A549 (cell line): Measurements from ENCODE around the gene PISD. TPM values are rescaled to one million over a fixed set of nuclear protein-coding genes. Genes with fewer than 3 reads are reported as not detected.
"Not testable (repeated sequence)": the region's sequence is repeated elsewhere in the genome, so short reads cannot be mapped to it uniquely, and the experiment has no call there.

Source experiments
- ATAC-seq, 2 experiments: fragments of 200-7000 bp in 1 of 2; fragments of >200 bp in 1 of 2; cut with Nextera tagmentation in 1 of 2; cut with Tn5 transposase in 1 of 2; 3 replicates each; pipeline versions ENCODE4 v1.8.0 to v1.9.1; 2018 to 2020; ENCODE audit warnings: mild to moderate bottlenecking in 1 of 2, moderate library complexity in 1 of 2
- CTCF ChIA-PET: fragments of 300-600 bp; sonication (Branson Sonifier 250); formaldehyde crosslinking; extraction: SDS; loops from one replicate; lab custom pipeline; 2021; ENCODE audit warnings: antibody characterized with exemption, inconsistent platforms; lab: Yijun Ruan, JAX
- POLR2A ChIA-PET: fragments of 350-600 bp; formaldehyde crosslinking; extraction: SDS; loops from one replicate; lab custom pipeline; 2021; ENCODE audit warnings: antibody characterized with exemption, inconsistent platforms; lab: Yijun Ruan, JAX
- DNase-seq, 2 experiments: peaks; one replicate each; pipeline versions ENCODE4 v3.0.0 to v3.0.0-alpha.2; 2011 to 2016; ENCODE audit warnings: low read depth in 1 of 2, low spot score in 1 of 2
- FAIRE-seq: peaks from 2 replicates; lab custom pipeline; 2011; peaks lifted over from hg19 to GRCh38; lab: Jason Lieb, UNC
- H3K27ac ChIP-seq, 2 experiments: fragments of >200 bp; sonication (Bioruptor Twin); formaldehyde crosslinking; 3 replicates each; pipeline ENCODE4 v1.5.1; 2016 to 2017
- H3K4me1 ChIP-seq: fragments of >200 bp; sonication (Bioruptor Twin); formaldehyde crosslinking; 3 replicates; pipeline ENCODE4 v1.6.1; 2016
- H3K4me2 ChIP-seq: fragments of >200 bp; sonication (Bioruptor Twin); formaldehyde crosslinking; 3 replicates; pipeline ENCODE4 v1.6.1; 2016
- H3K4me3 ChIP-seq: fragments of >200 bp; sonication (Bioruptor Twin); formaldehyde crosslinking; 3 replicates; pipeline ENCODE4 v1.5.1; 2016
- H3K9me3 ChIP-seq: fragments of >200 bp; sonication (Bioruptor Twin); formaldehyde crosslinking; 3 replicates; pipeline ENCODE4 v1.6.1; 2016
- BHLHE40 ChIP-seq: IDR thresholded peaks from 2 replicates; pipeline ENCODE4 v1.6.1; 2012; ENCODE audit warnings: low read depth, low read length, inconsistent platforms
- EHMT2 ChIP-seq: fragments of 200-600 bp; sonication (generic); IDR thresholded peaks from 2 replicates; pipeline ENCODE4 v1.6.1; 2016; ENCODE audit warnings: antibody characterized with exemption, low read depth, mild to moderate bottlenecking, moderate library complexity
- ELK1 ChIP-seq: fragments of 150-350 bp; IDR thresholded peaks from 2 replicates; pipeline ENCODE4 v1.6.1; 2014; ENCODE audit warnings: low read depth, mild to moderate bottlenecking, low read length
- FOSB ChIP-seq: fragments of 250-450 bp; sonication (Bioruptor Pico); IDR thresholded peaks from 2 replicates; pipeline ENCODE4 v1.5.0; 2020; ENCODE audit warnings: mild to moderate bottlenecking, moderate library complexity
- FOXS1 ChIP-seq: fragments of 250-450 bp; sonication (Bioruptor Pico); IDR thresholded peaks from 2 replicates; pipeline ENCODE4 v1.5.0; 2020; ENCODE audit warnings: mild to moderate bottlenecking, moderate library complexity
- HEYL ChIP-seq: fragments of 250-450 bp; sonication (Bioruptor Pico); IDR thresholded peaks from 2 replicates; pipeline ENCODE4 v1.8.0; 2021; ENCODE audit warnings: mild to moderate bottlenecking, moderate library complexity
- HOXA7 ChIP-seq: fragments of 250-450 bp; sonication (Bioruptor Pico); IDR thresholded peaks from 2 replicates; pipeline ENCODE4 v1.5.0; 2020; ENCODE audit warnings: mild to moderate bottlenecking, moderate library complexity
- JUN ChIP-seq, 2 experiments: fragments of >200 bp; sonication (Bioruptor Twin); formaldehyde crosslinking; IDR thresholded peaks; 2 replicates in 1 of 2; 3 replicates in 1 of 2; pipeline ENCODE4 v1.6.1; 2016 to 2017
- KDM5A ChIP-seq: fragments of 200-600 bp; sonication (generic); IDR thresholded peaks from 2 replicates; pipeline ENCODE4 v1.6.1; 2016; ENCODE audit warnings: antibody characterized with exemption, mild to moderate bottlenecking
- MAFK ChIP-seq: fragments of 450-650 bp; IDR thresholded peaks from 2 replicates; pipeline ENCODE4 v1.6.1; 2014; ENCODE audit not compliant: partially characterized antibody
- MAX ChIP-seq: IDR thresholded peaks from 2 replicates; pipeline ENCODE4 v1.6.1; 2012
- MAZ ChIP-seq: fragments of 150-350 bp; IDR thresholded peaks from 2 replicates; pipeline ENCODE4 v1.6.1; 2014; ENCODE audit warnings: antibody characterized with exemption, low read depth, low read length, borderline replicate concordance
- NFE2L2 ChIP-seq: fragments of 150-350 bp; conservative IDR thresholded peaks from 2 replicates; pipeline ENCODE4 v1.6.1; 2014; ENCODE audit warnings: low read length
- RARB ChIP-seq: fragments of 250-450 bp; sonication (Bioruptor Pico); IDR thresholded peaks from 2 replicates; pipeline ENCODE4 v1.8.0; 2021; ENCODE audit warnings: mild to moderate bottlenecking, moderate library complexity
- SMC3 ChIP-seq: fragments of >200 bp; sonication (Bioruptor Twin); formaldehyde crosslinking; IDR thresholded peaks from 3 replicates; pipeline ENCODE4 v1.6.1; 2018; ENCODE audit warnings: inconsistent platforms
- WGBS: methylation state at CpG from one replicate; pipeline ENCODE4 v1.1.6; 2017; ENCODE audit errors: missing lambda C conversion rate; 5-methylcytosine and 5-hydroxymethylcytosine counted together
- polyA plus RNA-seq, 4 experiments: library from polyadenylated mRNA; depleted of rRNA in 3 of 4; stranded (reverse); fragments of >200 nt; fragmentation: RNase III in 1 of 4; extraction: RNeasy Plus Mini Kit Qiagen cat#74134 plus additional on column Dnase treatment in 1 of 4; gene quantifications; 2 replicates in 3 of 4; 3 replicates in 1 of 4; pipeline ENCODE4 v1.2.3, GENCODE V29; 2011 to 2017
- TF ChIP-seq, protein P1 (sequence below): fragments of 250-450 bp; sonication (Bioruptor Pico); IDR thresholded peaks from 2 replicates; pipeline ENCODE4 v1.5.0; 2021; ENCODE audit warnings: mild to moderate bottlenecking, moderate library complexity, borderline replicate concordance
- TF ChIP-seq, protein P2 (sequence below): fragments of 200-600 bp; sonication (generic); IDR thresholded peaks from 2 replicates; pipeline ENCODE4 v1.6.1; 2016; ENCODE audit warnings: antibody characterized with exemption, mild to moderate bottlenecking, moderate library complexity

The PISD gene
- polyA plus RNA-seq, 2 of the 4 experiments (the other 2 are of a cell fraction): 11.0 to 17.3 TPM

DNA sequence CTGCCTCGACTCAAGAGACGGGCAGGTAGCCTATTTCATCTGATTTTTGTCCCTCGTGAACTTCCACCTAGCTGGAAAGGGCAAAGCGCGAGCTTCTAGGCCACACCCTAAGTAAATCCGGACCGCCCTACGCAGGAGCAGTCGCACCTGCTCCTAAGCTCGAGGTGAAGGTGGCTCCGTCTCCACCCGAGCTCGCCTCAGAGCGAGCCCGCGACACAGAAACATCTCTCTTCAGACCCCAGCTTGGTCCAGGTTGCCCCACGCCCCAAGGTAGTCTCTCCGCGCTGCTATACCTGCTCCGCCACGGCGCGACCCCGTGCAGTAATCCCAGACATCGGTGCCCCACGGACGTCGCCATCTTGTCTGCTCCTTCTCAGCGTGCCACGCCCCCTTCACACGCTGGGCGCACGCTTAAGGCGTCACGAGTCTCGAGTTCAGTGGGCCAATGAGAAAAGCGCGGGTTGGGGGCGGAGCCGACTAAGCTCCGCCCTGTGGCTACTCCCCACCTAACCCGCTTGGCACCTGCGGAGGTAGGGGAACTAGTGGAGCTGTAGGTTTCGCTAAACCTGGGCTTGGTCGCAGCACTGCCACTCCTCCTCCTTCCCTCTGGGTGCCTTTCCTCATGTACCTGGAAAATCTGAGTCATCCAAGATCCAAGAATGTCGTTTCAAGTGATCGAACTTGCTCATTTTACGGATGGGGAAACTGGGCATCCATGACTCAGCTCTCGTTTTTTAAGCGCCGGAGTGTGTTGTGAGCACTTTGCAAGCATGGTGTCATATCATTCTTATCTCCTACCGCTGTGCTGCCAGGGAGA, at the start of gene PISD (continued):
- TF ChIP-seq FOSB (CRISPR knock-in tag): no peak
- TF ChIP-seq JUN (IDR thresholded peaks at IDR 0.05): peak; percentile 63 to 64
- TF ChIP-seq HEYL (CRISPR knock-in tag): no peak
- TF ChIP-seq, protein P1, sequence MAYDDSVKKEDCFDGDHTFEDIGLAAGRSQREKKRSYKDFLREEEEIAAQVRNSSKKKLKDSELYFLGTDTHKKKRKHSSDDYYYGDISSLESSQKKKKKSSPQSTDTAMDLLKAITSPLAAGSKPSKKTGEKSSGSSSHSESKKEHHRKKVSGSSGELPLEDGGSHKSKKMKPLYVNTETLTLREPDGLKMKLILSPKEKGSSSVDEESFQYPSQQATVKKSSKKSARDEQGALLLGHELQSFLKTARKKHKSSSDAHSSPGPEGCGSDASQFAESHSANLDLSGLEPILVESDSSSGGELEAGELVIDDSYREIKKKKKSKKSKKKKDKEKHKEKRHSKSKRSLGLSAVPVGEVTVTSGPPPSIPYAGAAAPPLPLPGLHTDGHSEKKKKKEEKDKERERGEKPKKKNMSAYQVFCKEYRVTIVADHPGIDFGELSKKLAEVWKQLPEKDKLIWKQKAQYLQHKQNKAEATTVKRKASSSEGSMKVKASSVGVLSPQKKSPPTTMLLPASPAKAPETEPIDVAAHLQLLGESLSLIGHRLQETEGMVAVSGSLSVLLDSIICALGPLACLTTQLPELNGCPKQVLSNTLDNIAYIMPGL (CRISPR knock-in tag): no peak
- TF ChIP-seq FOXS1 (CRISPR knock-in tag): no peak
- TF ChIP-seq ELK1: no peak
- TF ChIP-seq MAZ: no peak
- TF ChIP-seq, protein P2, sequence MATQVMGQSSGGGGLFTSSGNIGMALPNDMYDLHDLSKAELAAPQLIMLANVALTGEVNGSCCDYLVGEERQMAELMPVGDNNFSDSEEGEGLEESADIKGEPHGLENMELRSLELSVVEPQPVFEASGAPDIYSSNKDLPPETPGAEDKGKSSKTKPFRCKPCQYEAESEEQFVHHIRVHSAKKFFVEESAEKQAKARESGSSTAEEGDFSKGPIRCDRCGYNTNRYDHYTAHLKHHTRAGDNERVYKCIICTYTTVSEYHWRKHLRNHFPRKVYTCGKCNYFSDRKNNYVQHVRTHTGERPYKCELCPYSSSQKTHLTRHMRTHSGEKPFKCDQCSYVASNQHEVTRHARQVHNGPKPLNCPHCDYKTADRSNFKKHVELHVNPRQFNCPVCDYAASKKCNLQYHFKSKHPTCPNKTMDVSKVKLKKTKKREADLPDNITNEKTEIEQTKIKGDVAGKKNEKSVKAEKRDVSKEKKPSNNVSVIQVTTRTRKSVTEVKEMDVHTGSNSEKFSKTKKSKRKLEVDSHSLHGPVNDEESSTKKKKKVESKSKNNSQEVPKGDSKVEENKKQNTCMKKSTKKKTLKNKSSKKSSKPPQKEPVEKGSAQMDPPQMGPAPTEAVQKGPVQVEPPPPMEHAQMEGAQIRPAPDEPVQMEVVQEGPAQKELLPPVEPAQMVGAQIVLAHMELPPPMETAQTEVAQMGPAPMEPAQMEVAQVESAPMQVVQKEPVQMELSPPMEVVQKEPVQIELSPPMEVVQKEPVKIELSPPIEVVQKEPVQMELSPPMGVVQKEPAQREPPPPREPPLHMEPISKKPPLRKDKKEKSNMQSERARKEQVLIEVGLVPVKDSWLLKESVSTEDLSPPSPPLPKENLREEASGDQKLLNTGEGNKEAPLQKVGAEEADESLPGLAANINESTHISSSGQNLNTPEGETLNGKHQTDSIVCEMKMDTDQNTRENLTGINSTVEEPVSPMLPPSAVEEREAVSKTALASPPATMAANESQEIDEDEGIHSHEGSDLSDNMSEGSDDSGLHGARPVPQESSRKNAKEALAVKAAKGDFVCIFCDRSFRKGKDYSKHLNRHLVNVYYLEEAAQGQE: no peak
- no peak for TF ChIP-seq HOXA7
- no peak for TF ChIP-seq BHLHE40
- TF ChIP-seq SMC3: no peak
- no peak for TF ChIP-seq NFE2L2
- TF ChIP-seq KDM5A: peak; percentile 96
- peak; percentile 69 for TF ChIP-seq MAX

- DNase-seq, POLR2A ChIA-PET, H3K4me2 ChIP-seq, ATAC-seq, FAIRE-seq, H3K4me3 ChIP-seq, H3K4me1 ChIP-seq, H3K27ac ChIP-seq, H3K9me3 ChIP-seq: not testable (repeated sequence)
- 90% methylated on average over 12 of the region's 12 CpGs for WGBS
- CTCF ChIA-PET: interaction anchor here (1.1 kb wide), 1 partner anchor 149 kb away, joined by 3 read pairs; no protein-coding TSS in a partner anchor
Measured at GRCh38 chr22:31711226-31711625, 49.2 kb upstream of the PISD start.

- ChIA-PET POLR2A (no interaction called here), CTCF (interaction anchor here (2.2 kb wide), 1 partner anchor 42 kb away, joined by 7 read pairs; no protein-coding TSS in a partner anchor)
- no peak for FAIRE-seq
- no peaks in the 10 kb centered on the region for H3K9me3 ChIP-seq
- no peak for TF ChIP-seq RARB
- TF ChIP-seq EHMT2: no peak
- no peak for TF ChIP-seq HOXA7
- TF ChIP-seq NFE2L2: no peak
- TF ChIP-seq FOSB (CRISPR knock-in tag): no peak
- no peak for TF ChIP-seq MAFK
- no peak for DNase-seq
- H3K27ac ChIP-seq: no peak overlapping the region
- no peak overlapping the region for H3K4me3 ChIP-seq
- ATAC-seq: no peak
- 95% methylated on average over 8 of the region's 8 CpGs for WGBS
- H3K4me2 ChIP-seq: no peak overlapping the region
- no peaks in the 10 kb centered on the region for H3K4me1 ChIP-seq
Measured at GRCh38 chr22:31707519-31707918, 45.5 kb upstream of the PISD start.
